RKO (cell line): Measurements from ENCODE around the gene SLC25A10.

ENCODE experiments used
- DNase-seq: peaks from one replicate; pipeline ENCODE4 v3.0.0-alpha.2; 2016; ENCODE audit warnings: low spot score

Gene SLC25A10

DNA sequence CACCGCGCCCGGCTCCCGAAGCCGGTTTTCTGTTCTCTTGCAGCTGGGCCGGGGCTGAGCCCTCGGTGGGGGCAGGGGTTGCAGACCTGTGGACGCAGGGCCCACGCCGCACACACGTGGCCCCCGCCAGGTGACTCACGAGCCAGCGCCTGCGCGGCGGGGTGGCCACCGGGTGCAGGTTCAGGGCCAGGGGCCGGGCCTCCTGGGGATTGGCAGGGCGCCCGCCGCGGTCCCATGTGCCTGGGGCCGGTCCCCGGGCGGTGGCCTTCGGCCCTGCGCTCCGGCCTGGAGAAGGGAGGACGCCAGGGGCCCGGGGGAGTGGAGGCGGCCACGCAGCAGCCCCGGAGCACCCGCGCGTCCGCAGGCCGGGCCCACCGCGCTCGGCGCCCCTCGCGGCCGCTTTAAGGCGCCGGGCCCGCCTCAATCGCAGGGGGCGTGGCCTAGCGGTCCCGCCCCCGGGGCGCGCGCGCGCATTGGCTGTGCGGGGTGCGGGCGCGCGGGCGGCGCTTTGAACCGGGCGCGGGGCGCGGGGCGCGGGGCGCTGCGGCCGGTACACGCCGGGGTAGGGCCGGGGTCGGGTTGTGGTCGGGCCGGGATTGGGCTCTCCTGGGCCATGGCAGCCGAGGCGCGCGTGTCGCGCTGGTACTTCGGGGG, at the start of gene SLC25A10:
TSS of gene SLC25A10 (plus strand) at position 471 of the 654 bp plus-strand sequence. CDS start at position 614, 143 bp downstream.
- DNase-seq = peak; percentile 90

- DNase-seq = no peak
Measured at GRCh38 chr17:81664051-81664470, 48.0 kb upstream of the SLC25A10 start.

- peak; percentile 66 for DNase-seq
Measured at GRCh38 chr17:81665205-81666091, 46.6 kb upstream of the SLC25A10 start.

GRCh38 chr17:81666092-81666341, 46.1 kb upstream of the SLC25A10 start:
- no peak for DNase-seq

DNA sequence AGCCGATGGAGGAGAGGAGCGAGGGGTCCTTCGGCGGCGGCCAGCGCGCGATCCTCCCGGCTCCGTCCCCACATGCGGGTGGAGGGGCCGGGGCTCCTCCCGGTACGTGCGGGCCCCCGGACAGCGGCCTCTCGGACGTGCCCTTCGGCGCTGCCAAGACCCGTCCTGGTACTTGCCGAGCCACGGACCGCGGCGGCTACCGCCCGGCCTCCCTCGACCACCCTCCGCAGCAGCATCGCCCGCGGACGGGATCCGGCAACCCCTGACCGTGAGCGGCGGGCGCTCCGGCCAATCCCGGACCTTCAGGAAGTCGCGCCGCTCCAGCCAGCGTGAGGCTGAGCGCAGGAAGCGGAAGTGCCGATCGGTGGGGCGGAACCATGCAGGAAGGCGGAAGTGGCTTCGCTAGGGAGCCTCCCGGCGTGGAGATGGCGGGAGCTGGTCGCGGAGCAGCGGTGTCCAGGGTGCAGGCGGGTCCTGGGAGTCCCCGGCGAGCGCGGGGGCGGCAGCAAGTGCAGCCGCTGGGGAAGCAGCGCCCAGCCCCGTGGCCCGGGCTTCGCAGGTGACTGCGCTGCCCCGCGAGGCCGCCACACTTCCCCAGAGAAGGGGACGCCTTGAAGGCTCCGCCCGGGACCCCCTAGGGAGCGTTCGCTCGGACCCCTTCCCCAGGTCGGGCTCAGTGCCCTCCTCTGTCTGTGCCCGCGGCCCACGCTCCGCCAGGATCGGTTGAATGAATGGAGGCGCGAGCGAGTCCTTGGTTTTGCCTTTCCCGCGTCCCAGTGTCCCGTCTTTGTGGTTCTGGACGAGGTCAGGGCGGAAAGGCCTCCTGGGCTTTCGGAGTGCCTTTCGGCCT, 45.5 kb upstream of the SLC25A10 start, which contains the start of the genes CCDC137 and OXLD1:
TSS of gene CCDC137 (plus strand) at position 396 of the 850 bp plus-strand sequence. CDS start at position 426, 30 bp downstream.
TSS of gene OXLD1 (minus strand) at position 264 of the 850 bp plus-strand sequence. CDS start at position 236, 28 bp downstream.
- DNase-seq = peak; percentile 94

DNA sequence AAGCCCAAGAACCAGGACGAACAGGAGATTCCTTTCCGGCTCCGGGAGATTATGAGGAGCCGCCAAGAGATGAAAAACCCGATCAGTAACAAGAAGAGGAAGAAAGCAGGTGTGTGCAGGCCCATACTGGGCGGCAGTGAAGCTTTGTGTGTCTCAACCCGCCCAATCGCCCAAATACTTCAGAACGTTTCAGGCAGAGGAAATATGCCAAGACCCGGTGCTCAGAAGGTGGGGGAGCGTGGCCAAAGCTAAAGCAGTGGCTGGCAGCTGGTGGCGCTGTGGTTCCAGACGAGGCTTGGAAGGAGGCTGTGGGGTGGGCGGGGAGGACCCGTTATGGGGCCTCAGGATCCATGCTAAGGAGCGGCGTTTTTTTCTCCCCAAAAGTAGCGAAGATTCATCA, 44.3 kb upstream of the SLC25A10 start:
- peak; percentile 78 for DNase-seq

GRCh38 chr17:81672504-81672903, 39.6 kb upstream of the SLC25A10 start:
- DNase-seq = no peak

- DNase-seq = no peak
Measured at GRCh38 chr17:81672954-81673353, 39.1 kb upstream of the SLC25A10 start.

DNA sequence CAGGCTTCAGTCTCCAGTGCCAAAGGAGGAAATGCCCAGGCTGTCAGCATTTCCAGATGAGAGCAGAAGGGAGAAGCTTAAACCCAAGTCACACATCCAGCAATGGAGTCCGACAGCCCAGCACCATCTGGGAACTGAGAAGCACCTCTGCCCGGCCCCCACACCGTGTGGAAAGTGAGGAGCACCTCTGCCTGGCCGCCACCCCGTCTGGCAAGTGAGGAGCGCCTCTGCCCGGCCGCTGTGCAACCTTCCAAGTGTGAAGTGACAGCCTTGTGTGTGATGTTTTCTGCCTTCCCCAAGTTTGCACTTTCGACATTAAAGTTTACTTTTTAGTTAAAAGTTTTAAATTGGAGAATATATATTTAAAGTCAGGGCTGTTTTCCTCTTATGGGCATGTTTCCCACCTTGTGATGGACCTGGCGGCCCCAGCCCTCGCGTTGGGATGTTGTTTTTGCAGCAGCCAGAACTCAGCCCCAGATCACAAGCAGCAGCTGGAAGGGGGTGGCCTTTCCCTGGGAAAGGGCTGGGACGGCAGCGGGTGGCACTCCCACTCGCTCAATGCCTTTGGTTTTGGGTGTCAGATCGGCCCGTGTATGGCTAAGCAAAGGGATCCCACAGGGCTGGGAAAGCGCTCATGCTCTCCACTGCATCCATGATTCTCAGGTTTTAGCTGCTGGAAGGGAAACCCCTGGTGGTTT, 38.4 kb upstream of the SLC25A10 start:
- no peak for DNase-seq

DNA sequence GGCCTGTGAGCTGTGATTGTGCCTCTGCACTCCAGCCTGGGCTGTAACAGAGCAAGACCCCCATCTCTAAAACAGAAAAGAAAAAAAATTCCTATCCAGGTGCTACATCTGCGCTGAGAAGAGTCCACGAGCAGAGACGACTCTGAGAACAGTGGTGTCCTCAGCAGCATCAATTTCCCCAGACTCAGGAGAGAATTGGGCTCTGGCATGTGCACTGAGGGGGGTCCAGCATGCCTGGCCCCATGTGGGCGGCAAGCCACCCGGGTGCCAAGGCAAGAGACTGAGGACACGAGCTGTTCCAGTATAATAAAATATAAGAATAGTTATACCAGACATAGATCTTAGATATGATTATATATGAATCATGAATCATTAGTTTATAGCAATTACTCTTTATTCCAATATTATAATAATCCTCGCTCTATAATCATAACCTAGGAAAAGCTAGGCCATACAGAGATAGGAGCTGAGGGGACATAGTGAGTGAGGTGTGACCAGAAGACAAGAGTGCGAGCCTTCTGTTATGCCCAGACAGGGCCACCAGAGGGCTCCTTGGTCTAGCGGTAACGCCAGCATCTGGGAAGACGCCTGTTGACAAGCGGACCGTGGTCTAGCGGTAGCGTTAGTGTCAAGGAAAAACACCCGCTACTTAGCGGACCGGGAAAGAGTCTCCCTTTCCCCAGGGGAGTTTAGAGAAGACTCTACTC, 36.4 kb upstream of the SLC25A10 start:
- DNase-seq = peak; percentile 50

DNA sequence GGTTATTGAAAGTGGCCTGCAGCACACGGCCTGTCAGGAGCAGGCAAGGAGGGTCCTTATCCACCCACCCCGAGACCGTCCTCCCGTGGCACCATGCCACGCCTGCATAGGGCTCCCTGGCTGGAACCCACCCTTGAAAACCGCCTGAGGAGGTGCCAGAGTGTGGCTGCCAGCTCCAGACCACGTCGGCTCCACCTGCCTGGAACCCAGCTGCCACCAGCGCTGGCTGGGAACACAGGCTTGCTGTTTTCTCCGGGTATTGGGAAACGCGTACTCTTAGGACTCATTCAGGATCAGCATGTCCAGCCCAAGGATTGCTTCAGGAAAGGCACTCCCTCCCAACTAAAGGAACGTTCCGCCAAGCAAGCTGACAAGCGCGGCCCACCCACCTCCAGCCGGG, 35.2 kb upstream of the SLC25A10 start:
- DNase-seq = no peak

GRCh38 chr17:81680150-81680549, 31.9 kb upstream of the SLC25A10 start:
- no peak for DNase-seq

DNA sequence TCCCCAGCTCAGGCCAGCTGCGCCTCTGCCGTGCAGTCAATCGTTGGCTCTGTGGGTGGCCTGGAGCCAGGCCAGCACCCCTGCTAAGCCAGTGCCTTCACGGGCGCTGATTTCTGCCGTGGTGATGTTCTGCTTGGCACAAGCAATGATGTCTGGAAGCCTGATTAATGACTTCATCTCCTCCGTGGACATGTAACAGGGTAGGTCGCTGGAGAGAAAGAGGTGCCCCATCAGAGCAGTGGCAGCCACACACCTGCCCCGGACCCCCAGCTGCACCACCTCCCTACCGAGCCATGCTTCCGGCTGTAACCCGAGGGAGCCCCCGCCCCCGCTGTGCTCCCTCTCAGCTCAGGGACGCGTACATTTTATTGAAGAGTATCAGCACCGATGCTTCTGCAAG, 30.4 kb upstream of the SLC25A10 start:
- no peak for DNase-seq

GRCh38 chr17:81682565-81683207, 29.4 kb upstream of the SLC25A10 start:
- peak; percentile 45 for DNase-seq

- DNase-seq = no peak
Measured at GRCh38 chr17:81683208-81683583, 28.9 kb upstream of the SLC25A10 start.

DNA sequence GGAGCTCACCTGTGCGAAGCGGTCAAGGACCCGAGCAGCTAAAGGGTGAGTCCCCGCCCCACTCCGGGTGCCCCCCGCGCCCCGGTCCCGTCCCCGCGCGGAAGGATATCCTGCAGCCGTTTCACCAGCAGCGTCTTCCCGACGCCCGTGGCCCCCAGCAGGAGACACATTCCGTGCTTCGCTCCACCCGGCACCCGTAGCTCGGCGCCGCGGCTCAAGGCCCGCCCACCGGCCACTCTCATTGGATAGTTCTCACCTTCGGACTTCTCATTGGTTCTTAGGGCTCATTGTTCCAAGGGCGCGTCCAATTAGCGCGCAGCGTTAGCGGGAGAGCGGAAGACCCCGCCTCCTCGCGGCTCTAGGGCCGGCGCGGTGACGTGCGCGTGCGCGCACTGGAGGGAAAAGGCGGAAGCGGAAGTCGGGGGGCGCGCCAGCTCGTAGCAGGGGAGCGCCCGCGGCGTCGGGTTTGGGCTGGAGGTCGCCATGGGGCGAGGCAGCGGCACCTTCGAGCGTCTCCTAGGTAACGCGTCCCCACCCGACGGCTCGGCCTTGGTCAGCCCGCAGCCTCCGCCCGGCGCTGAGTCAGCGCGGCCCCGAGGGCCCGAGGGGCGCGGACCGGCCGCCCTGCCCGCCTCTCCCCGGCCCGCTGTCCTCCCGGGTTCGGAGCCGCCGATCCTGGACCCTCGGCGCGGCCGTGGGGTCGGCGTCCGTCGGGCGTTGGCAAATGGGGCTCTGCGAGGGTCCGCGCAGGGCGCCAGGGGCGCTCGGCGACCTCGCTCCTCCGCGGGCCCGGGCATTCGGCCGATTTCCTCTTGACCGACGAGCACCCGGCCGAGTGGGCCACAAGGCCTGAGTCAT, 28.3 kb upstream of the SLC25A10 start, which contains the start of the genes ARL16 and HGS:
TSS of gene ARL16 (minus strand) at position 214 of the 858 bp plus-strand sequence. CDS start at position 170, 44 bp downstream.
TSS of gene HGS (plus strand) at position 428 of the 858 bp plus-strand sequence. CDS start at position 484, 56 bp downstream.
- peak; percentile 98 for DNase-seq

- no peak for DNase-seq
Measured at GRCh38 chr17:81684442-81684911, 27.6 kb upstream of the SLC25A10 start.

DNA sequence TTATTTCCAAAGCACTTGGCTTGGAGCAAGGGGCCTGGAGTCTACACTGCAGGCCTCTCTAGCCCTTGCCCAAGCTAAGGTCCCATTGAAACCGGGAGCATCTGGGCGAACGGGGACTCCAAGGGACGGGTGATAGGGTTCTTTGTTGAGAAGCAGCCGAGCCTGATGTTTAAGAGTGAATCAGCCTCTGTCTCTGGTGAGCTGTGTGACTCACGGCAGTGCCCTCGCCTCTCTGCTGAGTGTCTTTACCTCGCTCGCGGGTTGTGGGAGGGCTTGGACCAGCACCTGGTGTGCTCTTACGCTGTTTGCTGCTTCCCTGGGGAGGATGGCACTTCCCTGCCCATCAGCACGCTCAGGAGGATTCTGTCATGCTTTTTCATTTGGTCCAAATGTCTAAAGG, 27.0 kb upstream of the SLC25A10 start:
- peak; percentile 91 for DNase-seq

DNA sequence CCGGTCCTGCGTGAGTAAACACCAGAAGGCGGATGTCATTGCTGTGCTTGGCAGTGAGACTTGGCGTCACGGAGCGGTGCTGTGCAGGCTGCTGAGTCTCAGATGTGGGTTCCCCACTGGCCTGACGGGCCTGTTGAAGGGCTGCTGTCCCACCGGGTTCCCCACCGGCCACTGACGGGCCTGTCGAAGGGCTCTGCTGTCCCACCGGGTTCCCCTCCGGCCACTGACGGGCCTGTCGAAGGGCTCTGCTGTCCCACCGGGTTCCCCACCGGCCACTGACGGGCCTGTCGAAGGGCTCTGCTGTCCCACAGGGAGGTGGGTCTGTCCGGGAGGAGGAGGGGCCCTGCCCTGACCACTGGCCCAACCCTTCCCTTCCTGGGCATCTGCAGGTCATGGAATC, 25.5 kb upstream of the SLC25A10 start:
- DNase-seq = no peak
